Measurements from ENCODE around the gene GJA10.

GJA10 gene

GRCh38 chr6:89944826-89945407 lies 50.6 kb downstream of the GJA10 start:
- DNase-seq (ENCODE audit: low spot score): peak; percentile 29

All from CD4-positive, alpha-beta T cell treated with Interleukin-6 at 100 ng/mL for 8 hours (primary cell).